Measurements from ENCODE around the gene SLC25A28.
A peak's percentile ranks its signal among the peaks of the same experiment; 100 is the strongest.

SLC25A28 gene

GRCh38 chr10:99619851-99620710 lies at the start of gene SLC25A28:
Gene SLC25A28 (minus strand): TSS chr10:99620439. CDS start chr10:99620335, 104 bp downstream.
- DNase-seq (ENCODE audit: low spot score), result peak; percentile 95

GRCh38 chr10:99667108-99667751 lies 47.0 kb upstream of the SLC25A28 start:
- DNase-seq (ENCODE audit: low spot score), result no peak

GRCh38 chr10:99665304-99665703 lies 45.1 kb upstream of the SLC25A28 start:
- DNase-seq (ENCODE audit: low spot score), result no peak

GRCh38 chr10:99661377-99661763 lies 41.1 kb upstream of the SLC25A28 start:
- DNase-seq (ENCODE audit: low spot score), result no peak

DNA sequence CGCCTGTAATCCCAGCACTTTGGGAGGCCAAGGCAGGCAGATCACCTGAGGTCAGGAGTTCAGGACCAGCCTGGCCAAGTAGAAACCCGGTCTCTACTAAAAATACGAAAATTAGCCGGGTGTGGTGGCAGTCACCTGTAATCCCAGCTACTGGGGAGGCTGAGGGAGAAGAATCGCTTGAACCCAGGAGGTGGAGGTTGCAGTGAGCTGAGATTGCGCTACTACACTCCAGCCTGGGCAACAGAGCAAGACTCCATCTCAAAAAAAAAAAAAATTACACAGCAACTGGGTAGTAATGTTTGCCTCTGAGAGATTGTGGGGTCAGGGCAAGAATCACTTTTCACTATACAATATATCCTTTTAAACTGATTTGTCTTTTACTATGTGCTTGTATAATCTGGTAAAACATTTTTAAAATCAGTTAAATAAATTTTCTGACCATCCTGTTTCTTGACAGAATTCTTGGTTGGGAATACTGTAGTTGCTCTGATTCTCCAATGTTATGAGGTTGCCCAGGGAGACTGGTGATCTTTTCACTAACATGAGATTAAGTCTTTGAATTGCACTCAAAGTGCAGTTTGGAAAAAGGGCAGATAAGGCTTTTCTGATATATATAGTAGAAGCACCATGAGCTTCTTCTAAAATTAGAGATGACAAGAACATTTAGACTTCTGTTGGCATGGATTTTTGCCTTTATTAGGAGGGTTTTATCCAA lies 40.6 kb upstream of the SLC25A28 start:
- no peak for DNase-seq (ENCODE audit: low spot score)

- DNase-seq (ENCODE audit: low spot score), result peak; percentile 12
These were observed 39.7 kb upstream of the SLC25A28 start for GRCh38 chr10:99659868-99660366.

DNA sequence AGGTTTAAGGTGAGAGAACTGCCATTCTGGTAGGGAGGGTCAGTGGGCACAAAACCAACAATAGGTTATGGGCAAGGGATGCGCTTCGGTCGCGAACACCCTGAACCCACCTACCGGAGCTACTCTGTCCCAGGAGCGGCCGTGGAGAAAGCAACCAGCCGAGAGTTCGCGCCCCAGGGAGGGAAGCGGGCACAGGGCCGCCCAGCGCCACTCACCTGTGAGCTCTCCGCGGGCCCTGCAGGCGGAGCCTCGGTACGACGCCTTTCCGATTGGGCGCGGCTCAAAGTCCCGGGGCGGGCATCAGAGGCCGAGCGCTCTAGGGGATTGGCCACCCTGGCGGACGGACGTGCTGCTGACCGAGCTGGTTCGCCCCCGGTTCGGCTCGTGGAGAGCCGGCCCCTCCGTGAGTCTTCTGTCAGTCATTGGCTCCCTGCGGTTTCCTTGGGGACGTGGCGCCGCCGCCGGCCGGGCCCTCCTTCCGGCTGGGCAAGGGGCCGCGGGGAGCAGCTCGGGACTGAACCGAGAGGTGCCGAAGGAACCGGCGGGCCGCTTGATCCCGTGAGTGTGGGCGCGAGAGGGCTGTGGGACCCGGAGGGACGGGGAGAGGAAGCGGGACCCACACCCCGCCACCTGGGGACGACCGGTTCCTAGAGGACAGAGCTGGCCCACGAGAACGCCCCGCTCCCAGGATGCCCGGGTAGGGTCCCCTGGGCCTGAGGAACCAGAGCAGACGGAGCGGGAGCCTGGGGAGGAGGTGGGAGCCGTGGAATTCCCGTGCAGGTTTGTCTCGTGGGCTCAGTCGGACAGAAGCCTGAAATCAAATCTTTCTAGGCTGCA lies 39.0 kb upstream of the SLC25A28 start, which contains the start of gene ENTPD7:
Gene ENTPD7 (plus strand): TSS at position 479 of the 837 bp plus-strand sequence. CDS start 448 bp downstream, outside the sequence.
- DNase-seq (ENCODE audit: low spot score), result peak; percentile 100

DNA sequence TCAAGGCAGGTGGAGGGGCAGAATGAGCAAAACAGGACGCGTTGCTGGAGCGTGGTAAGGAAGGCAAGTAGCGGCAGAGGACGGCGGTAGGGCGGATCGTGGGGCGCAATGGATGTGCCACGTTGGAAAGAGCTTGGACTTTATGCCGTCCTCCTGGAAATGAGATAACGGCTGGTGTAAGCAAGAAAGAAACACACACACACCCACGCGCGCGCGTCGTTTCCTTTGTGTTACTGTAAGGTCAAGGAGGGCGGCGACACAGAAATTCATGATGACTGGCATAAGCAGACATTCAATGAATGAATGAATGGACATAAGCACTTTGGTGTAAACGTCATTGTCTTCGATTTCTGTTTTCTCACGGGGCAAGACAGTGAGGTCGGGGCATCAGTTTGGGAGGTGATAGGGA lies 38.4 kb upstream of the SLC25A28 start:
- peak; percentile 26 for DNase-seq (ENCODE audit: low spot score)

GRCh38 chr10:99656199-99657064 lies 36.2 kb upstream of the SLC25A28 start:
- no peak for DNase-seq (ENCODE audit: low spot score)

- no peak for DNase-seq (ENCODE audit: low spot score)
These were observed 34.3 kb upstream of the SLC25A28 start for GRCh38 chr10:99654390-99655175.

DNA sequence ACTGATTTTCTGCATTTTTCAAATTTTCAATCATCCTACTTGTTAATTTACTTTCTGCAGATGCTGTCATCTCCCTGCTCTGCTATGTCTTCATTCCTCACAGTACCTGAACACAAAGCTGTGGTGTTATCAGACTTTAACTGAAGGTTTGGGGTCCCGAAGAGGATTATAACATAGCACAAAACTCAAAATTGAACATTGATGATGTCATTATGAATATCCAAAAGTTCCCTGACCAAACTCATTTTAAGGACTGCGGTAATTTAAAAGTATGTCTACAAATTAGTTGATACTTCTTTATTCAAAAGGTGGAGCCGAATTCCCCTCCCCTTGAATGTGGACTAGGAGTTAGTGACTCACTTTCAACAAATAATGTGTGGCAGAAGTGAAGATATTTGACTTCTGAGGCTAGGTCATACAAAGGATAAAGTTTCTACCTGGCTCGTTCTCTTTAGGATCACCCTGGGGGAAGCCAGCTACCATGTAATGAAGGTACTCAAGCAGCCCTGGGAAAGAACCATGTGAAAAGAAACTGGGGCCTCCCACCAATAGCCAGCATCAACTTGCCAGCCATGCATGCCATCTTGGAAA lies 32.7 kb upstream of the SLC25A28 start:
- no peak for DNase-seq (ENCODE audit: low spot score)

- no peak for DNase-seq (ENCODE audit: low spot score)
These were observed 28.5 kb upstream of the SLC25A28 start for GRCh38 chr10:99648717-99649116.

DNA sequence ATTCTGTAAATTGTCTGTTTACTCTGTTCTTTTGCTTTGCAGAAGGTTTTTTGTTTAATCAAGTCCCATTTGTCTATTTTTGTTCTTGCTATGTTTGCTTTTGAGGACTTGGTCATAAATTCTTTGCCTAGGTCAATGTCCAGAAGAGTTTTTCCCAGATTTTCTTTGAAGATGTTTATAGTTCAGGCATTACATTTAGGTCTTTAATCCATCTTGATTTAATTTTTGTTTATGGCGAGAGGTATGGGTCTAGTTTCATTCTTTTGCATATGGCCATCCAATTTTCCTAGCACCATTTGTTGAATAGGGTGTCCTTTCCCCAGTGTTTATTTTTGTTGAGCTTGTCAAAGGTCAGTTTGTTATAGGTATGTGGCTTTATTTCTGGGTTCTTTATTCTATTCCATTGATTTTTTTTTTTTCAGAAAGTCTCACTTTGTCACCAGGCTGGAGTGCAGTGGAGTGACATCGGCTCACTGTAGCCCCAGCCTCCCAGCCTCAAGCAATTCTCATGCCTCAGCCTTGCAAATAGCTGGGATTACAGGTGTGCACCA lies 27.4 kb upstream of the SLC25A28 start:
- DNase-seq (ENCODE audit: low spot score), result no peak

DNA sequence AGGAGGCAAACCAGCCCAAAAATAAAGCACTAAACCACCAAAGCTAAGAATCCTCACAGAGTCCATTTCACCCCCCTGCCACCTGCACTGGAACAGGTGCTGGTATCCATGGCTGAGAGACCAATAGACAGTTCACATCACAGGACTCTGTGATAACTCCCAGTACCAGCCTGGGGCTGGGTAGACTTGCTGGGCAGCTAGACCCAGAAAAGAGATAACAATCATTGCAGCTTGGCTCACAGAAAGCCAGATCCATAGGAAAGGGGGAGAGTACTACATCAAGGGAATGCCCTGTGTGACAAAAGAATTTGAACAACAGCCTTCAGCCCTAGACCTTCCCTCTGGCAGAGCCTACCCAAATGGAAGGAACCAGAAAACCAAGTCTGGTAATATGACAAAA lies 13.6 kb upstream of the SLC25A28 start:
- DNase-seq (ENCODE audit: low spot score), result no peak

- DNase-seq (ENCODE audit: low spot score), result no peak
These were observed 11.3 kb upstream of the SLC25A28 start for GRCh38 chr10:99631496-99631895.

- DNase-seq (ENCODE audit: low spot score), result no peak
These were observed 10.8 kb upstream of the SLC25A28 start for GRCh38 chr10:99630991-99631390.

- DNase-seq (ENCODE audit: low spot score), result no peak
These were observed 10.2 kb upstream of the SLC25A28 start for GRCh38 chr10:99630433-99630832.

DNA sequence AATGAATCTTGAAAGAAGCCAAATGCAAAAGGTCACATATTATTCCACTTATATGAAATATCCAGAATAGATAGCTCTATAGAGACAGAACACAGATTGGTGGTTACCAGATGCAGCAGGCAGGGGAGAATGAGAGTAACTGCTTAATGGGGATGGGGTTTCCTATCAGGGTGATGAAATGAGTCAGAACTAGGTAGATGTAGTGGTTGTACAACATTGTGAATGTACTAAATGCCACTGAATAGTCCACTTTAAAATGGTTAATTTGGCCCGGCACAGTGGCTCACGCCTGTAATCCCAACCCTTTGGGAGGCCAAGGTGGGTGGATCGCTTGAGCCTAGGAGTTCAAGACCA lies 9.4 kb upstream of the SLC25A28 start:
- DNase-seq (ENCODE audit: low spot score), result no peak

Measured in iPS-NIHi11 (cell line).